Measurements from ENCODE around the gene MAD2L2. TPM values are rescaled to one million over a fixed set of nuclear protein-coding genes. Genes with fewer than 3 reads are reported as not detected.

The MAD2L2 gene
- total RNA-seq, 2 donors from 2014 or later: 23.2 to 28.1 TPM

DNA sequence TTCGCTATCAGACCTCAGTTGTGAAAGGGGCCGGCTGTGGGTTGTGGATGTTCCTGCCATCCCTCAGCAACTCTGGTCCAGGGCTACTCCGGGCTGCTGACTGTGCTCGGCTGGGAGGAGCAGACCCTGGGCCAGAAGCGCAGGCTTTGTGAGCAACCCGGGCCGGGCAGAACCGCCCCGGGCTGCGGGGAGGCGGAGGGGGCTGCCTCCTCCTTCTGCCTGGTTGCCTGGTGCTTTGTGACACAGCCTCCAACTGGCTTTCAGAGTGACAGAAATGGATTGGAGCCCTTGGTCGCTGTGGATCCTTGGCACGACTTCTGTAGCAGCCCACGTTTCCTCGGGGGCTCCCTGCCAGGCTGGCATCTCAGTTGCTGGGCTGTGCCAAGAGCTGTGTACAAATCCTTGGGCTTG, 20.6 kb upstream of the MAD2L2 start:
- peaks cover 15% of the 10 kb centered on the region for H3K27me3 Mint-ChIP-seq
- DNase-seq (no peak), ATAC-seq (no peak)
- no peak overlapping the region for H3K27ac Mint-ChIP-seq
- H3K9me3 ChIP-seq (ENCODE audit: control insufficient read depth, low read length, poor library complexity, severe bottlenecking): no peaks in the 10 kb centered on the region
- no peaks in the 10 kb centered on the region for H3K4me1 Mint-ChIP-seq
- H3K36me3 Mint-ChIP-seq (ENCODE audit: low read depth): no peaks in the 10 kb centered on the region
- H3K4me3 Mint-ChIP-seq: no peak overlapping the region

- H3K4me1 Mint-ChIP-seq: no peaks in the 10 kb centered on the region
- H3K36me3 Mint-ChIP-seq (ENCODE audit: low read depth): no peaks in the 10 kb centered on the region
- ATAC-seq: no peak
- H3K4me3 Mint-ChIP-seq: no peak overlapping the region
- peaks cover 13% of the 10 kb centered on the region for H3K27me3 Mint-ChIP-seq
- no peak overlapping the region for H3K27ac Mint-ChIP-seq
- H3K9me3 ChIP-seq (ENCODE audit: control insufficient read depth, low read length, poor library complexity, severe bottlenecking): no peaks in the 10 kb centered on the region
- no peak for DNase-seq
These were observed 19.9 kb upstream of the MAD2L2 start for GRCh38 chr1:11700601-11701467.

DNA sequence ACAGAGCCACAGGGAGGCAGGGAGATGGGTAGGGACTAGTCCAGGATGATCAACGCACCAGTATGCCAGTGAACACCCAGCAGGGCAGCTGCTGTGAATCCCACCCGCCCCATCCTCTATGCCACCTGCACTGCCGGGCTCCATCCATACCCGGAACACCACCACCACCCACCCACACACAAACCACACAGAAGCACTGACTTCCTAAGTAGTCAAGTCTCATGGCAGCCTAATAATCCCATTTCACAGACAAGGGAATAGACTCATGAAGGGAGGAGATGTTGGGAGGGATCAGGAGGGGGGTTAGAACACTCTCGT, 16.9 kb upstream of the MAD2L2 start:
- H3K27me3 Mint-ChIP-seq: peaks cover 19% of the 10 kb centered on the region
- no peak overlapping the region for H3K4me3 Mint-ChIP-seq
- H3K27ac Mint-ChIP-seq: no peak overlapping the region
- peaks cover 8% of the 10 kb centered on the region for H3K4me1 Mint-ChIP-seq
- DNase-seq: no peak
- peaks cover 5% of the 10 kb centered on the region for H3K36me3 Mint-ChIP-seq (ENCODE audit: low read depth)
- H3K9me3 ChIP-seq (ENCODE audit: control insufficient read depth, low read length, poor library complexity, severe bottlenecking): no peaks in the 10 kb centered on the region
- no peak for ATAC-seq

DNA sequence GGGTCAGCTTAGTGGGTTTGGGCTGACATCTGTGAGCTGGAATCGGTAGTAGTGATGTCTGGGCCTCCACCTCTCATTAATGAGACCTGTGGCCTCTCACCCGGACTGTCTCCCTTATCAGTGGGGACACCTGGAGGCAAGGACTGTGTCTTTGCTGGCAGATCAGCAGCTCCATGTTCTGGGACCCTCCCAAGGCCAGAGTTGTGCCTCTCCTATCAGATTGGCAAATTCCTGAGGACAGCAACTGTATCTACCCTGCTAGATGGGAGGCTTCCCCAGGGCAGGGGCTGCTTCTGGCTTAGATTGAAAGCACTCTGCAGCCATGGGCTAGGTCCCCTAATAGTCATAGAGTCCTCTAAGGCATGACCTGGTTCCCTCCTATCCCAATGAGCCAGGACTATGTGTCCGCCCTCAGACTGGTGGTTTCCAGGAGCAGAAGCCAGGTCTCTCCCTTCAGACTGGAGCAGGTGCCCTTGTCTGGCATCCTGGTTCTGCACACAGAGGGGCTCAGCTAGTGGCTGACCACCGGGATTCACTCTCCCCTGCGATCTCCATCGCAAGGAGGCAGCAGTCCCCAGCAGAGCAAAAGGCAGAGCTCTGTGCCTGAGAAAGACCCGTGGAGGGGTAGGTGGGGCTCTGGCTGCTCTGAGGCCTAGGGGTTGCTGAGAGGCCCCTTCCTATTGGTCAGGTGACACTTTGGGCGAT, 16.4 kb upstream of the MAD2L2 start:
- H3K9me3 ChIP-seq (ENCODE audit: control insufficient read depth, low read length, poor library complexity, severe bottlenecking): no peaks in the 10 kb centered on the region
- peaks cover 5% of the 10 kb centered on the region for H3K36me3 Mint-ChIP-seq (ENCODE audit: low read depth)
- ATAC-seq (no peak), DNase-seq (no peak)
- H3K4me1 Mint-ChIP-seq: peaks cover 11% of the 10 kb centered on the region
- H3K27ac Mint-ChIP-seq: no peak overlapping the region
- peaks cover 24% of the 10 kb centered on the region for H3K27me3 Mint-ChIP-seq
- H3K4me3 Mint-ChIP-seq: no peak overlapping the region

GRCh38 chr1:11695861-11696260, 14.9 kb upstream of the MAD2L2 start:
- no peak overlapping the region for H3K27ac Mint-ChIP-seq

GRCh38 chr1:11693917-11694316, 13.0 kb upstream of the MAD2L2 start:
- Mint-ChIP-seq H3K27me3 (peaks cover 37% of the 10 kb centered on the region), H3K27ac (no peak overlapping the region), H3K4me3 (peak overlapping the region; percentile 74)

More at GRCh38 chr1:11695861-11696260, 14.9 kb upstream of the MAD2L2 start:
- ATAC-seq (no peak), DNase-seq (no peak)
- H3K4me1 Mint-ChIP-seq: peaks cover 14% of the 10 kb centered on the region
- H3K4me3 Mint-ChIP-seq: no peak overlapping the region
- H3K9me3 ChIP-seq (ENCODE audit: control insufficient read depth, low read length, poor library complexity, severe bottlenecking): no peaks in the 10 kb centered on the region
- peaks cover 24% of the 10 kb centered on the region for H3K27me3 Mint-ChIP-seq
- peaks cover 8% of the 10 kb centered on the region for H3K36me3 Mint-ChIP-seq (ENCODE audit: low read depth)

GRCh38 chr1:11693024-11693590, 12.2 kb upstream of the MAD2L2 start:
- peaks cover 44% of the 10 kb centered on the region for H3K27me3 Mint-ChIP-seq
- H3K4me3 Mint-ChIP-seq: peak overlapping the region; percentile 89
- peaks cover 23% of the 10 kb centered on the region for H3K4me1 Mint-ChIP-seq
- DNase-seq (no peak), ATAC-seq (peak; percentile 59)
- H3K36me3 Mint-ChIP-seq (ENCODE audit: low read depth): peaks cover 14% of the 10 kb centered on the region
- H3K27ac Mint-ChIP-seq: no peak overlapping the region
- no peaks in the 10 kb centered on the region for H3K9me3 ChIP-seq (ENCODE audit: control insufficient read depth, low read length, poor library complexity, severe bottlenecking)

More at GRCh38 chr1:11693917-11694316, 13.0 kb upstream of the MAD2L2 start:
- Mint-ChIP-seq H3K4me1 (peaks cover 23% of the 10 kb centered on the region), H3K36me3 (ENCODE audit: low read depth) (peaks cover 14% of the 10 kb centered on the region)
- H3K9me3 ChIP-seq (ENCODE audit: control insufficient read depth, low read length, poor library complexity, severe bottlenecking): no peaks in the 10 kb centered on the region
- DNase-seq (no peak), ATAC-seq (no peak)

DNA sequence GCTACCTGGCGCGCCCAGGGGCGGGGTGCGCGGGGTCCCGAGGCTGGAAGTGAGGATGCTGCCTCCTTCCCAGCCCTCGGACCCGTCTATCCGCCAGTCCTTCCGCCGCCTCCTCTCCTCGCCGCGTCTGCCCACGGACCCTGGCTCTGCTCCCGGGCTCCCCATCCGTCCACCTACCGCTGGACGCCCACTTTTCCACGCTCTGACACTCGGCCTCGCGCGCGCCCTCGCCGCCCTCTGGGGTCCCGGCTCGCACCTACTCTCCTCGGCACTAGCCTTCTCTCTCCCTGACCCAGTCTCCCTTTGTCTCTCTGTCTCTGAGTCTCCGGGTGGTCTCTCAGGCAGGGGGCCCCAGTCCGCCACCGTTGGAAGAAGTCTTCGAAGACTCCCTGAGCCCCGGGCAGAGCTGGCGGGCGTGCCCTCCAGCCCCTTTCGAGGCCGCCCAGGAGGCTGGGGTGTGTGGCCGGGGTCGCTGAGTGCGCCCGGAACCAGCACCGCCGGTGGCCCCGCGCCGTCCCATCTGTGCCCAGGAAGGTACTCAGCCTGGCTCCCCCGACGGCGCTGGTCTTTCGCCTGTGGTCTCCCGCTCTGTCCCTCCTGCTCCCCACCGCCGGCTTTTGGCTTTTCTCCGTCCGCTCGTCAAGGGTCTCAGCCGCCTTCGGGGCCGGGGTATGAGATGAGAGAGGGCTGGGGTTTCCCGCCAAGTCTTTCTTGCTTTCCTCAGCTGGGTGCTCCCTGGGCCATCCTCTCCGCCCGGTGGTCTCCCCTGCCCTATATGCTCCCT, 11.2 kb upstream of the MAD2L2 start:
- Mint-ChIP-seq H3K27ac (no peak overlapping the region), H3K4me3 (peak overlapping the region; percentile 89), H3K36me3 (ENCODE audit: low read depth) (peaks cover 14% of the 10 kb centered on the region), H3K27me3 (peaks cover 51% of the 10 kb centered on the region), H3K4me1 (peaks cover 23% of the 10 kb centered on the region)
- no peak for DNase-seq
- H3K9me3 ChIP-seq (ENCODE audit: control insufficient read depth, low read length, poor library complexity, severe bottlenecking): no peaks in the 10 kb centered on the region
- ATAC-seq: no peak

DNA sequence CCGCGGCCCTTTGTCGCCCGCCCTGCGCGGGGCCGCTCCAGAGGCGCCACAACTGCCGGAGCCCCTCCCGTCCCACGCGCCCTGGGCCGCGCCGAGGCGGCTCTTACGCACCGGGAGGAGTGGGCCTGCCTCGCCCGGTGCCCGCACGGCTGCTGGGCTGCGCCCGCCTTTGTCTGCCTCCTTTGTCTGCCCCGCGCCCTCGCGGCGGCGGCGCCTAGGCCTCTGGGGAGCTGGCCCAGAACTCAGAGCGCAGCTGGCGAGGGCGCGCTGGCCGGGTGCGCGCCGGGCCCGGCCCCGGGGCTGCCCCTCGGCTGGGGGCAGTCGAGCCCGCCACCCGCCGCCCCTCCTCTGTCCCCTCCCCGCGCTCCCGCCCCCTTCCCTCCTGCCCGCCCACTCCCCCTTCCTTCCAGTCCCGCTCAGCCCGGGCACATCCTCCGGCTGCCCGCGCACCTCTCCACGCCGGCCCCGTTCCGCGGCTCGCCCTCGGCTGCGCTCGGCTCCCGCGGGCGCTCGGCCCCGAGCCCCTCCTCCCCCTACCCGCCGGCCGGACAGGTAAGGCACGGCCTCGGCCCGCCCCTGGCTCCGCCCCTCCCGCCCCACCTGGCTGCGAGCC, 10.5 kb upstream of the MAD2L2 start, which contains the start of gene DRAXIN:
DRAXIN (plus strand) TSS at position 409 of the 613 bp plus-strand sequence. CDS start 14,549 bp downstream, outside the sequence.
- Mint-ChIP-seq H3K4me3 (peak within 1 kb of the TSS; percentile 89), H3K27me3 (peaks cover 51% of the 10 kb centered on the region), H3K27ac (no peak within 1 kb of the TSS), H3K4me1 (peaks cover 23% of the 10 kb centered on the region), H3K36me3 (ENCODE audit: low read depth) (peaks cover 14% of the 10 kb centered on the region)
- DNase-seq (no peak), ATAC-seq (peak; percentile 27)
- no peaks in the 10 kb centered on the region for H3K9me3 ChIP-seq (ENCODE audit: control insufficient read depth, low read length, poor library complexity, severe bottlenecking)

DNA sequence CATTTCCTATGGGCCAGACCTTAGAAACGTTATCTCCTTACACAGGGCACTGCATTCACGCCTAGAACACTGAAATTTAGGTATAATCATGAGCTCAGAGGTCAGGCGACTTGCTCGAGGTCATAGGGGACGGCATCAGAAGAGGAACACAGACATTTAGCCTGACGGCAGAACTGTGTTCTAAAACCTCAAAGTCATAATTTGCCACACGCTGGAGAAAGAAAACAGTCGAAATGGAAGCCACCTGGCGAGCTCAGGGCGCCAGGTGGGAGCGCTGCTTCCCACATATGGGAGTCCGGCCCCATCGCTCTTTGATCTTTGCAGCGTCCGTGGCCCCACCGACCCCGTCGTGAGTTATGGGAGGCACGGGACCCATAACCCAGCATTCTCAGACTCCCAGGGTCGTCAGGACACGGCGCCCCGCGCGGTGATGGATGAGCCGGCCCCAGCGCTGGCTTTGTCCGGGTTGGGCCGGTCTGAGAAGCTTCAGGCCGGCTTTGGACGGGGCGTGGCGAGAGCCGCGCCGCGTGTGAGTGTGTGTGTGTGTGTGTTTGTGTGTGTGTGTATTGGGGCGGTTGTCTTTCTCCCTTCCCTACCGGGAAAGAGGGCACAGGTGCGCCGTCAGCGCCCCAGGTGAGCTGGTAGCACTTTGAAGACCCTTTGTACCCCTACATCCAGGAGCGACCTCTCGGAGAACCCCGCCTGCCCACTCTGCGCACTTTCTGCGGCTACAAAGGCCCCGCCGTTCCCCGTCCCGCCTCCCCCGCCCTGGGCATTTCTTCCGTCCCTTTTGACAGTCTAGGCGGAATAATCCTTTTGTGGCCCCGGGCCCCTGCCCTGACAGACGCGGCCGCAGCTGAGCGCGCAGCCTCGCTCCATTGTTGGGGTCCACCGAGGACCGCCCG, 9.7 kb upstream of the MAD2L2 start:
- no peak for ATAC-seq
- Mint-ChIP-seq H3K27me3 (peaks cover 51% of the 10 kb centered on the region), H3K27ac (no peak overlapping the region)

GRCh38 chr1:11688506-11688905, 7.6 kb upstream of the MAD2L2 start:
- H3K9me3 ChIP-seq (ENCODE audit: control insufficient read depth, low read length, poor library complexity, severe bottlenecking): no peaks in the 10 kb centered on the region
- ATAC-seq (no peak), DNase-seq (no peak)
- no peak overlapping the region for H3K27ac Mint-ChIP-seq
- peaks cover 20% of the 10 kb centered on the region for H3K4me1 Mint-ChIP-seq
- peaks cover 43% of the 10 kb centered on the region for H3K27me3 Mint-ChIP-seq
- peaks cover 11% of the 10 kb centered on the region for H3K36me3 Mint-ChIP-seq (ENCODE audit: low read depth)
- H3K4me3 Mint-ChIP-seq: no peak overlapping the region

More for the DNA sequence above, 9.7 kb upstream of the MAD2L2 start:
- no peak for DNase-seq
- Mint-ChIP-seq H3K4me1 (peaks cover 23% of the 10 kb centered on the region), H3K36me3 (ENCODE audit: low read depth) (peaks cover 16% of the 10 kb centered on the region), H3K4me3 (peak overlapping the region; percentile 83)
- no peaks in the 10 kb centered on the region for H3K9me3 ChIP-seq (ENCODE audit: control insufficient read depth, low read length, poor library complexity, severe bottlenecking)
